ENCODE results near the gene CNTN4.

Gene CNTN4

DNA sequence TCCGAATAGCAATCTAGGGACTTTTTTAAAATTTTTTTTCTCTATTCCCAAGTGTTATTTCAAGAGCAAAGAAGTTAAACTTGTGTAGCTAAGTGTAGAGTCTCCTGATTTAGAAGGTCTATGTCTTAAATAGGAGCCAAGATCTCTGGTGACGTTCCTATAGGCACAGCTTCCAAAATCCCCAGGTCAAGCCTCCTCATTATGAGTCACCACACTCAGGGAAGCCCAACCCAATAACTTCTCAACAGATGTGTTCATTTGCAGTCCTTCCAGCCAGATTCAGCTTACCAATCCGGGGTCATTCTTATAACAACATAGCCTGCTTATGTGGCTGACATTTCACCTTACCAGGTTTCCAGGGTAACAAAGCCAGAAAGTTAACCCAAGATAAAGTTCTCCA lies 741.2 kb downstream of the CNTN4 start:
- peaks cover 16% of the 10 kb centered on the region for H3K4me1 ChIP-seq (ENCODE audit: control insufficient read depth, insufficient read depth, low read length)
- no peak for DNase-seq (ENCODE audit: low read depth)
- H3K27me3 ChIP-seq (replicated peaks; ENCODE audit: control insufficient read depth, insufficient read depth, low read length) = no peaks in the 10 kb centered on the region
- no peaks in the 10 kb centered on the region for H3K36me3 ChIP-seq (ENCODE audit: control insufficient read depth, insufficient read depth, low read length, severe bottlenecking)
- H3K4me3 ChIP-seq (ENCODE audit: low read length) = no peak overlapping the region
- H3K9ac ChIP-seq (ENCODE audit: low read length) = no peak overlapping the region
- no peaks in the 10 kb centered on the region for H3K9me3 ChIP-seq (ENCODE audit: control insufficient read depth, low read length)

DNA sequence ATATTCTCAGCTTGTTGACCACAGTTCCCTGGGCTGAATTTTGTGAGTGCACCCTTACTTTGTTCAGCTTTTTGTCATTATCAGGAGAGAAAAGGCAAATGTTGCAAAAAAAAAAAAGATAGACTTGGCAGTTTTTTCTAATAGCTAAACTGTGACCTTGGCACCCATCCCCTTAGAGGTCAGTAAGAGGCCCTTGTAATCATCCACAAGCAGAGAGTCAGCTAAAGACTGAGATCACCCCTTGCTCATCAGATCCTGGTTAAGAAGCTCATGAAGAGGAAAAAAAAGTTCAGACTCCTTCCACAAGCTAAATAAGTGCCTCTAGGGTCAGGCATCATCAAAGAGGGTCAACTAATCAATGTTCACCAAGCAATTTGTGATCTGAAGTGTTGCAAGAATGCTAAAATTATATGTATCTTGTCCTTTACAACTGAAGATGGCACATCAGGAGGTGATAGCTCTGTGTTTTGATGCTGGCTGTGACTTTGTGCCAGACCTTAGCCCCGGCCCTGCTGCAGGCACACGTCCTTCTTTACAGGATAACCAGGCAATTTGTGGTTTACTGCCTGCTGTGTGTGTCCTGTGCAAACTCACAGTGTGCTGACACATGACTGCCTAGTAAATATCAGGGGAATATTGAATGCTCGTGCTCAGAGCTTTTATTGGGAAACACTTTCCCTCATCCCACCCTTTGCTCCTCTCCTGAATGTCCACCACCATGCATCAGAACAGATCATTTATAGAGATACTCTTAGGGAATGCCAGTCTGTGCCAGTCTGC lies 748.6 kb downstream of the CNTN4 start:
- H3K9me3 ChIP-seq (ENCODE audit: control insufficient read depth, low read length) = no peaks in the 10 kb centered on the region
- no peaks in the 10 kb centered on the region for H3K27me3 ChIP-seq (replicated peaks; ENCODE audit: control insufficient read depth, insufficient read depth, low read length)
- no peak overlapping the region for H3K9ac ChIP-seq (ENCODE audit: low read length)
- no peak overlapping the region for H3K4me3 ChIP-seq (ENCODE audit: low read length)
- no peak for DNase-seq (ENCODE audit: low read depth)
- no peaks in the 10 kb centered on the region for H3K36me3 ChIP-seq (ENCODE audit: control insufficient read depth, insufficient read depth, low read length, severe bottlenecking)
- H3K4me1 ChIP-seq (ENCODE audit: control insufficient read depth, insufficient read depth, low read length) = peaks cover 15% of the 10 kb centered on the region

DNA sequence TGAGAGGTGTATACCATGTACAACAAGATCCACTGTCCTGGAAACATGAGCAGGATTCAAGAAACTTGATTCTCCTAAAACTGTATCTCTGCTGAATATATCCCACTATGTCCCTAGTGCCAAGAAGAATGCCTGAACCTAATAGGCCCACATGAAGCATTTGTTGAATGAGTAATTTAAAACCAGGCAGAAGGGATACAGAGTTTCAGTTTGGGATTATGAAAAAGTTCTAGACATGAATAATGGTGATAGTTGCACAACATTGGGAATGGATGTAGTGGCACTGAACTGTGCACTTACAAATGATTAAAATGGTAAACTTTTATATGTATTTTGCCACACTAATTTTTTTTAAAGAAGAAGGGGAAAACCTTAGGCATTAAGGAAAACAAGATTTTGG lies 750.4 kb downstream of the CNTN4 start:
- no peaks in the 10 kb centered on the region for H3K9me3 ChIP-seq (ENCODE audit: control insufficient read depth, low read length)
- H3K27me3 ChIP-seq (replicated peaks; ENCODE audit: control insufficient read depth, insufficient read depth, low read length) = no peaks in the 10 kb centered on the region
- no peaks in the 10 kb centered on the region for H3K36me3 ChIP-seq (ENCODE audit: control insufficient read depth, insufficient read depth, low read length, severe bottlenecking)
- H3K4me1 ChIP-seq (ENCODE audit: control insufficient read depth, insufficient read depth, low read length) = peaks cover 15% of the 10 kb centered on the region
- DNase-seq (ENCODE audit: low read depth) = no peak
- no peak overlapping the region for H3K4me3 ChIP-seq (ENCODE audit: low read length)
- H3K9ac ChIP-seq (ENCODE audit: low read length) = no peak overlapping the region

DNA sequence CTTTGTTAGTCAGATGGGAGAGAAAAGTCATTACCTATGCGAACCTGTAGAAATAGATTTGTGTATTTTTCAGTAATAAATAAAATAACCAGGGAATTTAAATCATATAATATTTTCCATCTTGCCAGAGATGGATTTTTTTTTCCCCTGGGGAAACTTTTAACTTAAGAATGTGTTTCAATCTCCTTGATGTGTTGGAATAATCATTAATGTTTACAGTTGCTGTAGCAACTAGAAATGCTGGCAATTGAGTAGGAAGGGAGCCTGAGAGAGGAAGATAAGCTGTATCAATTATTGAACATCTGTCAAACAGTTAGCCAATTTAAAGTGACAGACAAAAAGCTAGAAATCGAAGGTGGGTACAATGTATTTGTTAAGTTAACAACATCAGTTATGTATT lies 752.0 kb downstream of the CNTN4 start:
- H3K9ac ChIP-seq (ENCODE audit: low read length) = no peak overlapping the region
- H3K36me3 ChIP-seq (ENCODE audit: control insufficient read depth, insufficient read depth, low read length, severe bottlenecking) = no peaks in the 10 kb centered on the region
- no peaks in the 10 kb centered on the region for H3K27me3 ChIP-seq (replicated peaks; ENCODE audit: control insufficient read depth, insufficient read depth, low read length)
- no peak overlapping the region for H3K4me3 ChIP-seq (ENCODE audit: low read length)
- DNase-seq (ENCODE audit: low read depth) = no peak
- H3K9me3 ChIP-seq (ENCODE audit: control insufficient read depth, low read length) = no peaks in the 10 kb centered on the region
- H3K4me1 ChIP-seq (ENCODE audit: control insufficient read depth, insufficient read depth, low read length) = peaks cover 15% of the 10 kb centered on the region

DNA sequence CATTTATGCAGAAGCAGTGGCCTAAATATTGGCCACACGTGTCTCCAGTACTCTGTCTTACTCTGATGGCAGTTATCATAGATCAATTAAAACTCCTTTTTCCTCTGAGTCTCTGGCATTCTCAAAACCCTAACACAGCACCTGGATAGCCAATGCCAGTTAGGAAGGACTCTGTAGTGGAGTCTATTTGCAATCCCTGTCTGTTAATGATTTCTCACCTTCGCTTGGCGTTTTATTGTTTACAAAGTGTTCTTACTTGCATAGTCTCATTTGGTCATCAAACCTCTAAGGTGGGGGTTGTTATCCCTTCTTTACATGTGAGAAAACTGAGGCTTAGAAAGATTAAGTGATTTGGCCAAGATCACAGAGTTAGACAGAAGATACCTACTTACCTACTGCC lies 752.7 kb downstream of the CNTN4 start:
- Histone ChIP-seq H3K9me3 (ENCODE audit: control insufficient read depth, low read length) (no peaks in the 10 kb centered on the region), H3K4me1 (ENCODE audit: control insufficient read depth, insufficient read depth, low read length) (peaks cover 15% of the 10 kb centered on the region), H3K4me3 (ENCODE audit: low read length) (no peak overlapping the region), H3K36me3 (ENCODE audit: control insufficient read depth, insufficient read depth, low read length, severe bottlenecking) (no peaks in the 10 kb centered on the region), H3K9ac (ENCODE audit: low read length) (no peak overlapping the region), H3K27me3 (replicated peaks; ENCODE audit: control insufficient read depth, insufficient read depth, low read length) (no peaks in the 10 kb centered on the region)
- DNase-seq (ENCODE audit: low read depth) = no peak

DNA sequence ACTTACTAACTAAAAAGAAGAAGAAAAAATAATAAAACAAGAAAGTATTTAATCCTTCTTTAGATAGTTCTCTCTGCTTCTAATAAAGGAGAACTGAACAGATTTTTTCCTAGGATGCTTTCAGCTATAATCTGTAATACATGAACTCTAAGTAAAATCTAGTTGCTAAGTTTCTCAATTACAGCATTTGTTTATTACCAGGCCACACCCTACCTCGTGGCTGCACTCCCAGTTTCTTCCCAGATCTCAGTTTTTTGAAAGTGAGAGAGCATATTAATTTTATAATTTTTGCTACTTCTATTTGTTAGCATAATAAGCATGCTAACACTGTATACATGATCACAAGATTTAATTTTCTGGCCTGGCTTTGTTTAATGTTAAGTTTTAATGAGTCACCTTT lies 753.2 kb downstream of the CNTN4 start:
- Histone ChIP-seq H3K27me3 (replicated peaks; ENCODE audit: control insufficient read depth, insufficient read depth, low read length) (no peaks in the 10 kb centered on the region), H3K36me3 (ENCODE audit: control insufficient read depth, insufficient read depth, low read length, severe bottlenecking) (no peaks in the 10 kb centered on the region), H3K9me3 (ENCODE audit: control insufficient read depth, low read length) (no peaks in the 10 kb centered on the region), H3K4me3 (ENCODE audit: low read length) (no peak overlapping the region), H3K9ac (ENCODE audit: low read length) (no peak overlapping the region), H3K4me1 (ENCODE audit: control insufficient read depth, insufficient read depth, low read length) (peaks cover 15% of the 10 kb centered on the region)
- DNase-seq (ENCODE audit: low read depth) = no peak

DNA sequence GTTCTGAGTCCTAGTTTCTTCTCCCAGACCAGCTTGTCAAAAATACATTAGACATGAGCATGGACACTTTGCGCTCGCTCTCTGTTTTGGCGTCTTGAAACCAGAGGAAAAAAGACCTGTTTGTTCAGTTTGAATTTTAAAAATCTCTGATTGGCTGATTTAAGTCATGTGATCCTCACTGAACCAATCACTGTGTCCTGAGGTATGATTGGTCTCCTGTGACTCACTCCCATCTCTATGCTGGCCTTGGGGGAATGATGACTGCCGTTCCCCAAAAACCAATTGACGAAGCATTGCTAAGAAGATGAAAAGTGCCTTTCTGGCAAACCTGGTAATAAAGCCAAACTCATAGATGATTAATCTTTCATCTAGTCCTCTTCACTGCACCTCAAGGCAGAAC lies 755.0 kb downstream of the CNTN4 start:
- Histone ChIP-seq H3K4me3 (ENCODE audit: low read length) (no peak overlapping the region), H3K4me1 (ENCODE audit: control insufficient read depth, insufficient read depth, low read length) (peaks cover 5% of the 10 kb centered on the region), H3K9me3 (ENCODE audit: control insufficient read depth, low read length) (no peaks in the 10 kb centered on the region), H3K36me3 (ENCODE audit: control insufficient read depth, insufficient read depth, low read length, severe bottlenecking) (no peaks in the 10 kb centered on the region), H3K9ac (ENCODE audit: low read length) (no peak overlapping the region), H3K27me3 (replicated peaks; ENCODE audit: control insufficient read depth, insufficient read depth, low read length) (no peaks in the 10 kb centered on the region)
- no peak for DNase-seq (ENCODE audit: low read depth)

DNA sequence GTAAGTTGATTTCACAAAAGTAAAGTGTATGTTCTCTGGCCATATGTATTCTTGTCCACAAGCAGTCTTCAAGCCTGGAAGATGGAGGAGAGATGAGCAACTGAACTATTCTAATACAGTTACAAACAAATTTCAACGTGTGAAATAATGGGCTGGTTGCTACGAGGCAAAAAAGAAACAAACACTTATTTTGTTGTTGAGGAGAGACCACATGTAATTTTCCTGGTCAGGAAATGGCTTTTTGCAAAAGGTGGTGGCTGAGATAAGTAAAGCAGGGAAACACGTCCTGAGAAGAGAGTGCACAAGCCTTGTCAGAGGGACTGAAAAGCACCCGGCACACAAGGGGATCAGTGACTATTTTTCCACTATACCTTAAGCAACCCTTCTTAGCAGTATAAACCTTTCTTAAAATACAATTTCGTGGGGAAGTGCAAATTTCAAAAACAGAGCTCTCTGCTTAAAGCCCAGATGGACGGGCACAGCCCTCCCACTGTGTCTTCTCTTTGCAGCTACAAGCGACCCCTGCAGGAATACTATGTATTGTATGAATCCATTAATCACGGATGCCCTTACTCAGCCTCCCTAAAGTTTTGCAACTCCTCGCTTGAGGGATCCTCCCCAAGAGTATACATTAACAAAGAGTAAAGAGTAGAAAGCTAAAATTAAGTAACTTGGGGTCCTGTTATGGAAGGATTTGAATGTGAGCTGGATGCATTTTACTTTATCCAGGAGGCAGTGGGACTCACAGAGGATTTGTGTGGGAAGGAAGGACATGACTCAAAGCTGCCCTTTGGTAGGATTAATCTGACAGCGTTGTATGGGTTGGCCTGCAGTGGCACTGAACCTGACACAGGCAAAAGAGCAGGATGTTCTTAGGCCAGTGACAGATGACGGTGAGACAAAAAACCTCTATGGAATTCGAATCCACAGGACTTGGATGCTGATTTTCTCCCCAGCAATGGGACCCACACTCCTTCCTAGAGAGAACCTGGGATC lies 757.8 kb downstream of the CNTN4 start:
- peaks cover 3% of the 10 kb centered on the region for H3K4me1 ChIP-seq (ENCODE audit: control insufficient read depth, insufficient read depth, low read length)
- H3K9me3 ChIP-seq (ENCODE audit: control insufficient read depth, low read length) = no peaks in the 10 kb centered on the region
- no peak for DNase-seq (ENCODE audit: low read depth)
- H3K36me3 ChIP-seq (ENCODE audit: control insufficient read depth, insufficient read depth, low read length, severe bottlenecking) = no peaks in the 10 kb centered on the region
- no peak overlapping the region for H3K4me3 ChIP-seq (ENCODE audit: low read length)
- H3K27me3 ChIP-seq (replicated peaks; ENCODE audit: control insufficient read depth, insufficient read depth, low read length) = no peaks in the 10 kb centered on the region
- H3K9ac ChIP-seq (ENCODE audit: low read length) = no peak overlapping the region

DNA sequence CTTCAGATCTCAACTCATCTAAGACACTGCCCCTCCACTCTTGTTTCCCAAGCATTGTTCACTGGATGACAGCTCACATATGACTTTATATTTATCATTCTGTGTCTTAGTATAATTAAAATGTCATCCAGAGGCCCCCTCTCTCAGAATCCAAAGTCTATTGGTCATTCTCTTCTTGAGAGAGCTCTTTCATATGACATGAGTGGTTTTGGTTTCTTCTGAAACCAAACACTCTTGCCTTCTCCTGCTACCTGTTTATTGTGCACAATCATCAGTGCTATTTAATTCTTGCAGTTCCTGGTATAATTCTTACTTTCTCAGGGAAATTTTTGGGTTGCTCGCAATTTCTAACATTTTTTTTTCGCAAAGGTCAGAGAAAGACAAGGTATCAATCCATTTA lies 762.0 kb downstream of the CNTN4 start:
- Histone ChIP-seq H3K9ac (ENCODE audit: low read length) (no peak overlapping the region), H3K4me3 (ENCODE audit: low read length) (no peak overlapping the region), H3K4me1 (ENCODE audit: control insufficient read depth, insufficient read depth, low read length) (peaks cover 13% of the 10 kb centered on the region), H3K36me3 (ENCODE audit: control insufficient read depth, insufficient read depth, low read length, severe bottlenecking) (no peaks in the 10 kb centered on the region), H3K9me3 (ENCODE audit: control insufficient read depth, low read length) (no peaks in the 10 kb centered on the region), H3K27me3 (replicated peaks; ENCODE audit: control insufficient read depth, insufficient read depth, low read length) (no peaks in the 10 kb centered on the region)
- no peak for DNase-seq (ENCODE audit: low read depth)

DNA sequence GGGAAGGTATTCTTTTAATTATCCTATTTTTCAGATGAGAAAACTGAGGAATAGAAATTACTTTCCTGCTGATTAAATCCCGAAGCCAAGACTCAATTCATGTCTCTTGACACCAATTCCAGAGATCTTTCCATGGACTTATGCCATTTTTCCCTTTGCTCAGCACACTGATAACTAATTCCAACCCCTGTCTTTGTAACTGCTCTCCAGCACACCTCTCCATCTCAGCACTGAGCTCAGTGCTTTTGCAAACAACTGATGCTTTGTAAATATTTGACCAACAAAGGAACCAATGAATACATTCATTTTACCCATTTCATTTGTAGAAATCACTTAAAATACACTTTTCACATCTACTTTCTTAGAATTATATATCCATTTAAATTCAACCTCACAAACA lies 762.5 kb downstream of the CNTN4 start:
- no peak for DNase-seq (ENCODE audit: low read depth)
- no peaks in the 10 kb centered on the region for H3K9me3 ChIP-seq (ENCODE audit: control insufficient read depth, low read length)
- no peaks in the 10 kb centered on the region for H3K36me3 ChIP-seq (ENCODE audit: control insufficient read depth, insufficient read depth, low read length, severe bottlenecking)
- no peaks in the 10 kb centered on the region for H3K27me3 ChIP-seq (replicated peaks; ENCODE audit: control insufficient read depth, insufficient read depth, low read length)
- H3K4me1 ChIP-seq (ENCODE audit: control insufficient read depth, insufficient read depth, low read length) = peaks cover 13% of the 10 kb centered on the region
- no peak overlapping the region for H3K4me3 ChIP-seq (ENCODE audit: low read length)
- no peak overlapping the region for H3K9ac ChIP-seq (ENCODE audit: low read length)

DNA sequence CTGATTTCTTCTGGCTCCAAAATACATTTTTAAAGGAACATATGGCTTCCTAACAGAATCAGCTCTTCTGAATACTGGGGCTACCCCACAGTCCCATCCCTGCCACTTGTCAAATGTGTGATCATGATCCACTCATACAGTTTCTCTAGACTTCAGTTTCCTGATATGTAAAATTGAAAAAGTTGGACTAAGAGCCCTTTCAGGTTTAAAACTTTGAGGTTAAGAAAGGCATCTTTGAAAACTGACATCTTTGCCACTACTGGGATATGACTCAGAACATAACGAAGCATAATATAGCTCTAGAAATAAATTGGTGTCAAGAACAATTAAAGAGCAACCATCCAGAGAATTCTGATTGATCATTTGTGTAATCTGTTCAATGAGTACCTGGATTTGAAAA lies 763.3 kb downstream of the CNTN4 start:
- H3K9ac ChIP-seq (ENCODE audit: low read length) = no peak overlapping the region
- peaks cover 13% of the 10 kb centered on the region for H3K4me1 ChIP-seq (ENCODE audit: control insufficient read depth, insufficient read depth, low read length)
- H3K36me3 ChIP-seq (ENCODE audit: control insufficient read depth, insufficient read depth, low read length, severe bottlenecking) = no peaks in the 10 kb centered on the region
- H3K4me3 ChIP-seq (ENCODE audit: low read length) = no peak overlapping the region
- no peaks in the 10 kb centered on the region for H3K27me3 ChIP-seq (replicated peaks; ENCODE audit: control insufficient read depth, insufficient read depth, low read length)
- H3K9me3 ChIP-seq (ENCODE audit: control insufficient read depth, low read length) = no peaks in the 10 kb centered on the region
- no peak for DNase-seq (ENCODE audit: low read depth)
